ENCODE measurements around the gene MARCHF10.

Gene MARCHF10

GRCh38 chr17:62661337-62661736 is 146.8 kb downstream of the MARCHF10 start:
- ChIA-PET POLR2A (ENCODE audit: low non-redundant PET) (no interaction called here), CTCF (no interaction called here)
- DNase-seq (ENCODE audit: low spot score): no peak
- H3K27ac ChIP-seq: no peak overlapping the region
- TF ChIP-seq CTCF (conservative IDR thresholded peaks at IDR 0.05; ENCODE audit: low read depth): no peak

GRCh38 chr17:62660629-62661118 is 147.4 kb downstream of the MARCHF10 start:
- POLR2A ChIA-PET (ENCODE audit: low non-redundant PET): no interaction called here
- DNase-seq (ENCODE audit: low spot score): no peak
- CTCF ChIA-PET: no interaction called here
- H3K27ac ChIP-seq: no peak overlapping the region
- no peak for TF ChIP-seq CTCF (conservative IDR thresholded peaks at IDR 0.05; ENCODE audit: low read depth)

GRCh38 chr17:62658136-62658920 is 149.8 kb downstream of the MARCHF10 start:
- TF ChIP-seq CTCF (conservative IDR thresholded peaks at IDR 0.05; ENCODE audit: low read depth): no peak
- no peak for DNase-seq (ENCODE audit: low spot score)
- no peak overlapping the region for H3K27ac ChIP-seq
- POLR2A ChIA-PET (ENCODE audit: low non-redundant PET): no interaction called here
- CTCF ChIA-PET: no interaction called here

GRCh38 chr17:62657690-62658089 is 150.4 kb downstream of the MARCHF10 start:
- no peak overlapping the region for H3K27ac ChIP-seq
- POLR2A ChIA-PET (ENCODE audit: low non-redundant PET): no interaction called here
- CTCF ChIA-PET: no interaction called here
- DNase-seq (ENCODE audit: low spot score): no peak
- TF ChIP-seq CTCF (conservative IDR thresholded peaks at IDR 0.05; ENCODE audit: low read depth): no peak

- no peak for DNase-seq (ENCODE audit: low spot score)
- ChIA-PET CTCF (interaction anchor here (0.6 kb wide), 1 partner anchor 750 kb away, joined by 3 read pairs; no protein-coding TSS in a partner anchor), POLR2A (ENCODE audit: low non-redundant PET) (no interaction called here)
- TF ChIP-seq CTCF (conservative IDR thresholded peaks at IDR 0.05; ENCODE audit: low read depth): no peak
- H3K27ac ChIP-seq: no peak overlapping the region
These were observed 150.9 kb downstream of the MARCHF10 start for GRCh38 chr17:62657145-62657665.

- DNase-seq (ENCODE audit: low spot score): no peak
- POLR2A ChIA-PET (ENCODE audit: low non-redundant PET): no interaction called here
- TF ChIP-seq CTCF (conservative IDR thresholded peaks at IDR 0.05; ENCODE audit: low read depth): no peak
- no peak overlapping the region for H3K27ac ChIP-seq
- CTCF ChIA-PET: interaction anchor here (0.5 kb wide), 1 partner anchor 15 kb away, joined by 3 read pairs; no protein-coding TSS in a partner anchor
These were observed 151.7 kb downstream of the MARCHF10 start for GRCh38 chr17:62656446-62656845.
